Stimulated activated CD4-positive, alpha-beta T cell treated with anti-CD3 and anti-CD28 coated beads, TNF-alpha, amount 100 ng/mL, for 48 hours (primary cell): Measurements from ENCODE around the gene HSPA4.
"Not testable (repeated sequence)": the region's sequence is repeated elsewhere in the genome, so short reads cannot be mapped to it uniquely, and the experiment has no call there.

Experiments
- DNase-seq, 3 donors: peaks; one replicate each; pipeline ENCODE4 v3.0.0-alpha.2; 2020; ENCODE audit warnings: low read depth in 3 of 3

HSPA4 gene

DNA sequence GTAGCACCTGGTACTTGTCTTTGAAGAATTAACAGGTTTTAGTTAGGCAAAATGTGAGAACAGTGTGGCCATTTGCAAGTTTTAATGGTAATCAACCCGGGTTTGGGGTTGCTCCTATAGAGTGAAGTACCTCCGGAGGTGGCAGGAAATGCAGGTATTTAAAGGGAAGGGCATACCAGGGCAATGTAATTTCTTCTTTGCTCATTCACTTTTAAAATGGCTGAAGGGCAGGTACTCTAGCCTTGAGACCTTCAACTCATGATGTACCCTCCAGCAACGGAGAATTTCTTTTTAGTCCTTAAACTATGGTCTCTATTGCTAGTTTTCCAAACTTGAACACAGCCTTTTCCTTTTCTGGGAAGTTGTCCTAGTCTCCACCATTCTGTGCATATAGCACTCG lies 1.3 kb upstream of the HSPA4 start:
- no peak for DNase-seq

GRCh38 chr5:133051061-133051541 lies 712 bp upstream of the HSPA4 start:
- DNase-seq = no peak

DNA sequence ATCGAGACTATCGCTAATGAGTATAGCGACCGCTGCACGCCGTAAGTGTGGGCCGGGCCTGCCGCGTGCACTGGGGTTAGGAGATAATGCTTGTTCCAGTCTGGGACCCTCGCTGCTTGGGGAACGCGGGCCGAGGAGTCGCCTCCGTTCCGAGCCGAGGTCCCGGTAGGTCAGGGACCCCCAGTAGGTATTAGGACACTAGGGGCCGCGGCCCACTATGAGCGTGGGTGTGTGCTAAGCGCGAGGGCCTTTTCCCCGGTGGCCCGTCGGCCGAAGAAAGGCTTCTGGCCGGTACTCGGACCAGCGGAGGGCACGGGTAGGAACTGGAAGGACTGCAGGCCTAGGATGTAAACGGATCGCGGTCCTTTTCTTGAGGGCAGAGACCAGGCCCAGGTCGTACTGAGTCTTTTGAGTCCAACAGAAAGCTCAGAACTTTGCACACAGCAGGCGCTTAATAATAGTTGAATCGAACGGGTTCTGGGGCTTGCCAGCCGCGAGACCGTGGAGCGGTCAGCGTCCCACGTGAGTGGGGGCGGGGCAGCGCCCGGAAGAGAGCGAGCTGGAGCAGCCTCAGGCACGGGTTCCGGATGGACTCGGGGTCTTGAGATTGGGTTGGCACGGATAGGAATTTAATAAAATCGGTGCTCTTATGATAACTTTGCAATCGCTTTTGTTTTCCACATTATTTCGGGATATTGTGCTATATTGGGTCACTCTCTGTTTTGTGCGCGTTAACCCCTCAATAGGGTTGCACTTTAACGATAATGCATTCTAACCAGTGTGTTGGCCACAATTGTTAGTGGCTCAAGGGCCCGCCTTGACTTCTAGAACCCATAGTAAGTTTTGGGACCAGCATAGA lies 733 bp downstream of the HSPA4 start:
- DNase-seq = peak; percentile 41 to 62 (median 52)

GRCh38 chr5:133053448-133053847 lies 1.6 kb downstream of the HSPA4 start:
- no peak for DNase-seq

DNA sequence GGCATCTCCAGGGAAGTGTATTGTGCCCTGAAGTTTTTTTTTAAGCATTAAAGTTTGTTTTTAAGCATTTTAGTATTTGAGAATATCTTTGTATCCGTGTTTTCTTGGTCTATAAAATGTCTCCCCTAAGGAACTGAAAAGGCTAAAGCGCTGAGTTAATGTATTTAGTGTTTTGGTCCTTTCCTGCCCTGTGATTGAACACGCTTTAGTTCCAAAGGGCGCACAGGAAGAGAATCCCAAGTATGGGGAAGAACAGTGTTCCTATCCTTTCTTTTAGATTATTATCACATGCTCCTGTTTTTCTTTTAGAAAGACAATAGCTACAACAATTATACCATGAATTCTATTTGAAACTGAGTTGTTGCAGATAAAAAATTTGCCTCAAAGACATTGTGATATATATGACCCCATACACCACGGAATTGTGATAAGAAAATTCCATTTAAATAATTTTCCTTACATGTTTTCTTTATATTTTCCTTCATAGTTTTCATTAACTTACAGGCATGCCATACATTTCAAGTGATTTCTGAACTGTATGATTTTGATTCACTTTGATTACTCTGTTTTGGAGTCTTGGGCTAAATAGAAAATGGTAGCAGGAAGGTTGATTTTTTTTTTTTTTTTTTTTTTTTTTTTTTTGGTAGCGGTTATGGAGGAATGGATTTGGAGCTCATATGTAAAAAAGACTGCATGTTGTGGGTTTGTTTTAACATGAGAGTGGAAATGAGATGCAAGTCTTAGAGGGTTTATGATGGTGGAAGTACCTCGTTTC lies 3.1 kb downstream of the HSPA4 start:
- DNase-seq = no peak

DNA sequence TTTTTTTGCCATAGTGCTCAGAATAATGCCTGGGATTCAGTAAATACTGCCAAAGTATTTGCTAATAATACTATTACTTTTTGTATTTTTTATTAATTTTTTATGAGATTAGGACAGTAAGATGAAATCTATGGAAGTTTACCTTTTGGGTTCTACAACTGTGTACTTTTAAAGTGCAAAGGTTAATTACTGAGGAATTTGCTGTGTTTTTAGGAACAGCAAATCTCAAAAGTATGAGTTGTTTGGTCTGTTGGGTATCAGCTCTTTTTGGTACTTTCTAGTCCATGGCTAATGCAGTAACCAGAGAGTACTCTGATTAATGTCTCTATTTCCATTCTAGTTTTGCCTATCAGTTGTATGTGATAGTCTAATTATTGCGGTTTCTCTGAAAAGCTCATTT lies 5.1 kb downstream of the HSPA4 start:
- DNase-seq = no peak

DNA sequence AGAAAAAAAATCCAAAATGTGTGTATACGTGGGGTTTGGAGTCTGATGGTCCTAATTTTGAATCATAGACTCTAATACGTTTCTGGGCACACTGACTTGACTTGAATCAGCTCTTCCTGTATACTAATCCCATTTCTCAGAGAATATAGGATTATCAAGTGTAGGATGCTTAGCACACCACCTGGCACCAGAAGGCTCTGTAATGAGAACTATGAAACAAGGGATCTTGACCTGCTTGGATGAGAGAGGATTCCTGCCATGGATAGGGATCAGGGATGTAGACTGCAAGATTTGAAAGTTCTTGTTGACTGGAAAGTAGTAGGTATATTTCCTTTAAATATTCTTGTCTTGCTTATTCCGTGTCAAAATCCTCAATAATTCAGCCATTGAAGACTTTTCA lies 7.8 kb downstream of the HSPA4 start:
- no peak for DNase-seq

- DNase-seq = no peak
These were observed 10.5 kb downstream of the HSPA4 start for GRCh38 chr5:133062276-133062675.

DNA sequence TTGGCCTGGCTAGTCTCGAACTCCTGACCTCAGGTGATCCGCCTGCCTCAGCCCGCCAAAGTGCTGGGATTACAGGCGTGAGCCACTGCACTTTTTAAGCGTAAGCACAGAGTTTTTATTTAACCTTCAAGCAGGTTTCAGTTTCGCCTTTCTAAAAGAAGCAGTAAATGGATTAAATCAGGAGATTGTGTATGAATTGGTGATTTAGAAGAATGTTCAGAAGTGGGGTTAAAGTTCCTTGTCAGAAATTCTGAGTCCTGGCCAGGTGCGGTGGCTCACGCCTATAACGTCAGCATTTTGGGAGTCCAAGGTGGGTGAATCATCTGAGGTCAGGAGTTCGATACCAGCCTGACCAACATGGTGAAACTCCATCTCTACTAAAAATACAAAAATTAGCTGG lies 12.2 kb downstream of the HSPA4 start:
- DNase-seq = no peak

GRCh38 chr5:133065471-133065870 lies 13.7 kb downstream of the HSPA4 start:
- no peak for DNase-seq

GRCh38 chr5:133066045-133066444 lies 14.2 kb downstream of the HSPA4 start:
- no peak for DNase-seq

DNA sequence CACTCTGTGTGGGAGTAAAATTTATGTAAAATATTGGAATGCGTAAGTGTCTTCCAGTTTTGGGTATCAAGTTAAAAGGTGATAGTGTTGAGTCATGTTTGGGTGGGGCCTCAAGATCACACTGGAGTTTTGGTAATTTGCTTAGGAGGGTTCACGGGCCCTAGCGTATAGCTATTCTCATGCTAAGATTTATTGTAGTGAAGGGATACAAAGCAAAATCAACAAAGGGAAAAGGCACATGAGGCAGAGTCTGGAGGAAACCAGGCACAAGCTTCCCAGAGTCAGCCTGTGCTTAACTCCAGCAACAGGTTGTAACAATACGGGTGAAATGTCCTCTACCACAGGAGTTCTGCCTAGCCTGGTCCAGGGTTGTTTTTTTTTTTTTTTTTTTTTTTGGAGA lies 20.2 kb downstream of the HSPA4 start:
- no peak for DNase-seq

- no peak for DNase-seq
These were observed 24.0 kb downstream of the HSPA4 start for GRCh38 chr5:133075572-133076536.

DNA sequence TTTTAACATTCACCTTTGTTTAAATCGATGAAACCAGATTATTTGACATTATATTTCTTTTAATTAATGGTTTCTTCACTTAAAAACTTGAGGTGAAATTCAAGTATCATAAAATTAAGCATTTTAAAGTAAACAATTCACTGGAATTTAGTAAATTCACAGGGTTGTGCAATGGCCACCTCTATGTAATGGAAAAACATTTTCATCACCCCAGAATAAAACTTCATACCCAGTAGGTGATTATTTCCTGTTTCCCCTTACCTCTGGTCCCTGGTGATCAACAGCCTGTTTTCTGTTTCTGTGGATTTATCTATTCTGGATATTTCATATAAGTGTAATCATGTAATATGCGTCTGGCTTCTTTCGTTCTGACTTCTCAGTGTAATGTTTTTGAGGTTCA lies 27.2 kb downstream of the HSPA4 start:
- DNase-seq = no peak

- DNase-seq = no peak
These were observed 29.2 kb downstream of the HSPA4 start for GRCh38 chr5:133081036-133081435.

GRCh38 chr5:133081703-133082102 lies 29.9 kb downstream of the HSPA4 start:
- no peak for DNase-seq

GRCh38 chr5:133082128-133082527 lies 30.3 kb downstream of the HSPA4 start:
- DNase-seq = no peak

DNA sequence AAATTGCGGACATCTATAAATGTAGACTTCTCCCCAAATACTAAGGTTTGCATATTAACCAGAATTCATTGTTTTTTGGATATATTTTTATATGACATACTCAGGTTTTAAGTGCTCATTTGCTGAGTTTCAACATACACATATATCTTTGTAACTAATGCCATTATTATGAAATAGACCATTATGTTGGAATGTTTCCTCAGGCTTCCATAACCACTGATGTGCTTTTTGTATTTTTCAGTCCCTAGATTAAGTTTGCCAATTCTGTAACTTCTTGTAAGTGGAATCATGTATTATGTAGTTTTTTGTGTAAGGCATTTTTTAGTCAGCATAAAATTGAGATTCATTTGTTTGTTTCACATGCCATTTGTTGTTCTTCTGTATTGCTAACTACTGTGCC lies 32.1 kb downstream of the HSPA4 start:
- no peak for DNase-seq

DNA sequence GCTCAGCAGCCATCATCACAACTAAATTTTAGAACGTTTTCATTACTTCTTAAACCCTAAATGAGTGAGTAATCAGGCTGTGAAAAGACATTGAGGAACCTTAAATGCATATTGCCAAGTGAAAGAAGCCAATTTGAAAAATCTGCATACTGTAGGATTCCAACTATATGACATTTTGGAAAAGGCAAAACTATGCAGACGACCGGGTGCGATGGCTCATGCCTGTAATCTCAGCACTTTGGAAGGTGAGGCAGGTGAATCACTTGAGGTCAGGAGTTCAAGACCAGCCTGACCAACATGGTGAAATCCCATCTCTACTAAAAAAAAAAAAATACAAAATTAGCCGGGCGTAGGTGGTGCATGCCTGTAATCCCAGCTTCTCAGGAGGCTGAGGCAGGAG lies 33.4 kb downstream of the HSPA4 start:
- DNase-seq = not testable (repeated sequence)

GRCh38 chr5:133086366-133086875 lies 34.6 kb downstream of the HSPA4 start:
- no peak for DNase-seq

- DNase-seq = no peak
These were observed 36.3 kb downstream of the HSPA4 start for GRCh38 chr5:133088064-133088463.

DNA sequence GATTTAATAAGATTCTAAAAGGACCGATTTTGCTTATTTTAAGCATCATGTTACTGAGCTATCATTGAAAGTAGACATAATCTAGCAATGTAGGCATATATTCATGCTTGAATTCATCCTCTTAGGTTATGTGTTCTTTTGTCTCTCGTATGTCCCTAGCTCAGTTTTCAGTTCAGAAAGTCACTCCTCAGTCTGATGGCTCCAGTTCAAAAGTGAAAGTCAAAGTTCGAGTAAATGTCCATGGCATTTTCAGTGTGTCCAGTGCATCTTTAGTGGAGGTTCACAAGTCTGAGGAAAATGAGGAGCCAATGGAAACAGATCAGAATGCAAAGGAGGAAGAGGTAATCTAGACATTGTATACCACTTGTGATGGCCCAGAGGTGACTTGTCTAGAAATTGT lies 39.2 kb downstream of the HSPA4 start:
- no peak for DNase-seq
